ENCODE measurements around the gene CELF3.

CELF3 gene

GRCh38 chr1:151733126-151733525 lies 16.5 kb upstream of the CELF3 start:
- ATAC-seq (replicated peaks; ENCODE audit: extremely low read depth, poor library complexity, severe bottlenecking) (no peak), DNase-seq (ENCODE audit: low spot score in 2 of 2) (no peak)
- no peaks in the 10 kb centered on the region for H3K4me1 Mint-ChIP-seq
- H3K36me3 Mint-ChIP-seq (ENCODE audit: insufficient read depth), result no peaks in the 10 kb centered on the region
- H3K4me3 Mint-ChIP-seq, result no peak overlapping the region
- H3K9me3 Mint-ChIP-seq, result no peaks in the 10 kb centered on the region
- no peak overlapping the region for H3K27ac Mint-ChIP-seq (ENCODE audit: low read depth)
- H3K27me3 Mint-ChIP-seq, result peaks cover 43% of the 10 kb centered on the region

GRCh38 chr1:151729966-151730291 lies 13.3 kb upstream of the CELF3 start:
- ATAC-seq (replicated peaks; ENCODE audit: extremely low read depth, poor library complexity, severe bottlenecking) (no peak), DNase-seq (ENCODE audit: low spot score in 2 of 2) (no peak)
- peaks cover 75% of the 10 kb centered on the region for H3K27me3 Mint-ChIP-seq
- no peak overlapping the region for H3K4me3 Mint-ChIP-seq
- H3K4me1 Mint-ChIP-seq, result no peaks in the 10 kb centered on the region
- H3K27ac Mint-ChIP-seq (ENCODE audit: low read depth), result no peak overlapping the region
- no peaks in the 10 kb centered on the region for H3K9me3 Mint-ChIP-seq
- H3K36me3 Mint-ChIP-seq (ENCODE audit: insufficient read depth), result no peaks in the 10 kb centered on the region

GRCh38 chr1:151729157-151729965 lies 12.8 kb upstream of the CELF3 start:
- Mint-ChIP-seq H3K4me1 (no peaks in the 10 kb centered on the region), H3K27me3 (peaks cover 79% of the 10 kb centered on the region), H3K36me3 (ENCODE audit: insufficient read depth) (no peaks in the 10 kb centered on the region), H3K4me3 (no peak overlapping the region), H3K9me3 (no peaks in the 10 kb centered on the region), H3K27ac (ENCODE audit: low read depth) (no peak overlapping the region)
- no peak for ATAC-seq (replicated peaks; ENCODE audit: extremely low read depth, poor library complexity, severe bottlenecking)
- DNase-seq (ENCODE audit: low spot score in 2 of 2), result no peak

- Mint-ChIP-seq H3K36me3 (ENCODE audit: insufficient read depth) (no peaks in the 10 kb centered on the region), H3K4me3 (no peak overlapping the region), H3K4me1 (no peaks in the 10 kb centered on the region), H3K27me3 (peaks cover 89% of the 10 kb centered on the region), H3K27ac (ENCODE audit: low read depth) (no peak overlapping the region), H3K9me3 (no peaks in the 10 kb centered on the region)
- no peak for ATAC-seq (replicated peaks; ENCODE audit: extremely low read depth, poor library complexity, severe bottlenecking)
- DNase-seq (ENCODE audit: low spot score in 2 of 2), result no peak
These were observed 11.8 kb upstream of the CELF3 start for GRCh38 chr1:151728151-151729054.

- DNase-seq (ENCODE audit: low spot score in 2 of 2) (no peak), ATAC-seq (replicated peaks; ENCODE audit: extremely low read depth, poor library complexity, severe bottlenecking) (no peak)
- H3K36me3 Mint-ChIP-seq (ENCODE audit: insufficient read depth), result peaks cover 1% of the 10 kb centered on the region
- H3K4me3 Mint-ChIP-seq, result no peak overlapping the region
- H3K27ac Mint-ChIP-seq (ENCODE audit: low read depth), result no peak overlapping the region
- no peaks in the 10 kb centered on the region for H3K9me3 Mint-ChIP-seq
- H3K4me1 Mint-ChIP-seq, result peaks cover 21% of the 10 kb centered on the region
- H3K27me3 Mint-ChIP-seq, result peaks cover 64% of the 10 kb centered on the region
These were observed 7.2 kb upstream of the CELF3 start for GRCh38 chr1:151723726-151724370.

GRCh38 chr1:151721788-151722510 lies 5.3 kb upstream of the CELF3 start:
- peak overlapping the region; percentile 68 for H3K4me3 Mint-ChIP-seq
- no peaks in the 10 kb centered on the region for H3K9me3 Mint-ChIP-seq
- H3K36me3 Mint-ChIP-seq (ENCODE audit: insufficient read depth), result peaks cover 3% of the 10 kb centered on the region
- no peak overlapping the region for H3K27ac Mint-ChIP-seq (ENCODE audit: low read depth)
- DNase-seq (ENCODE audit: low spot score in 2 of 2) (no peak), ATAC-seq (replicated peaks; ENCODE audit: extremely low read depth, poor library complexity, severe bottlenecking) (no peak)
- H3K4me1 Mint-ChIP-seq, result peaks cover 25% of the 10 kb centered on the region
- peaks cover 64% of the 10 kb centered on the region for H3K27me3 Mint-ChIP-seq

GRCh38 chr1:151720974-151721787 lies 4.6 kb upstream of the CELF3 start, which contains the start of gene RIIAD1:
RIIAD1 (plus strand) TSS chr1:151721522; CDS start chr1:151721537, 15 bp downstream.
- Mint-ChIP-seq H3K27ac (ENCODE audit: low read depth) (no peak within 1 kb of the TSS), H3K27me3 (peaks cover 64% of the 10 kb centered on the region), H3K4me1 (peaks cover 28% of the 10 kb centered on the region), H3K9me3 (no peaks in the 10 kb centered on the region), H3K36me3 (ENCODE audit: insufficient read depth) (peaks cover 5% of the 10 kb centered on the region), H3K4me3 (peak within 1 kb of the TSS; percentile 68)
- peak; percentile 73 for ATAC-seq (replicated peaks; ENCODE audit: extremely low read depth, poor library complexity, severe bottlenecking)
- no peak for DNase-seq (ENCODE audit: low spot score in 2 of 2)

GRCh38 chr1:151720554-151720953 lies 4.0 kb upstream of the CELF3 start:
- Mint-ChIP-seq H3K27ac (ENCODE audit: low read depth) (no peak overlapping the region), H3K36me3 (ENCODE audit: insufficient read depth) (peaks cover 5% of the 10 kb centered on the region), H3K9me3 (no peaks in the 10 kb centered on the region), H3K27me3 (peaks cover 64% of the 10 kb centered on the region), H3K4me3 (peak overlapping the region; percentile 68), H3K4me1 (peaks cover 28% of the 10 kb centered on the region)
- DNase-seq (ENCODE audit: low spot score in 2 of 2), result no peak
- no peak for ATAC-seq (replicated peaks; ENCODE audit: extremely low read depth, poor library complexity, severe bottlenecking)

GRCh38 chr1:151720125-151720524 lies 3.5 kb upstream of the CELF3 start:
- DNase-seq (ENCODE audit: low spot score in 2 of 2) (no peak), ATAC-seq (replicated peaks; ENCODE audit: extremely low read depth, poor library complexity, severe bottlenecking) (no peak)
- Mint-ChIP-seq H3K4me3 (peak overlapping the region; percentile 68), H3K36me3 (ENCODE audit: insufficient read depth) (peaks cover 5% of the 10 kb centered on the region), H3K27me3 (peaks cover 64% of the 10 kb centered on the region), H3K4me1 (peaks cover 28% of the 10 kb centered on the region), H3K27ac (ENCODE audit: low read depth) (no peak overlapping the region), H3K9me3 (no peaks in the 10 kb centered on the region)

GRCh38 chr1:151718666-151719065 lies 2.1 kb upstream of the CELF3 start:
- peaks cover 66% of the 10 kb centered on the region for H3K27me3 Mint-ChIP-seq
- ATAC-seq (replicated peaks; ENCODE audit: extremely low read depth, poor library complexity, severe bottlenecking), result no peak
- H3K36me3 Mint-ChIP-seq (ENCODE audit: insufficient read depth), result peaks cover 7% of the 10 kb centered on the region
- no peak overlapping the region for H3K27ac Mint-ChIP-seq (ENCODE audit: low read depth)
- DNase-seq (ENCODE audit: low spot score in 2 of 2), result no peak
- no peak overlapping the region for H3K4me3 Mint-ChIP-seq
- H3K4me1 Mint-ChIP-seq, result peaks cover 28% of the 10 kb centered on the region
- H3K9me3 Mint-ChIP-seq, result no peaks in the 10 kb centered on the region

- H3K36me3 Mint-ChIP-seq (ENCODE audit: insufficient read depth), result peaks cover 7% of the 10 kb centered on the region
- ATAC-seq (replicated peaks; ENCODE audit: extremely low read depth, poor library complexity, severe bottlenecking) (no peak), DNase-seq (ENCODE audit: low spot score in 2 of 2) (no peak)
- H3K27ac Mint-ChIP-seq (ENCODE audit: low read depth), result no peak overlapping the region
- H3K4me3 Mint-ChIP-seq, result no peak overlapping the region
- H3K27me3 Mint-ChIP-seq, result peaks cover 67% of the 10 kb centered on the region
- H3K9me3 Mint-ChIP-seq, result no peaks in the 10 kb centered on the region
- peaks cover 28% of the 10 kb centered on the region for H3K4me1 Mint-ChIP-seq
These were observed 1.4 kb upstream of the CELF3 start for GRCh38 chr1:151718011-151718431.

All from central memory CD8-positive, alpha-beta T cell (primary cell).